ENCODE data around the gene CRX.
"Not testable (repeated sequence)": the region's sequence is repeated elsewhere in the genome, so short reads cannot be mapped to it uniquely, and the experiment has no call there.

CRX gene

GRCh38 chr19:47848823-47849473 is 27.2 kb downstream of the CRX start:
- peak; percentile 67 for DNase-seq
- no peak overlapping the region for H3K27ac Mint-ChIP-seq
- peaks cover 53% of the 10 kb centered on the region for H3K27me3 Mint-ChIP-seq (ENCODE audit: low read depth, poor library complexity)

GRCh38 chr19:47853003-47853402 is 31.3 kb downstream of the CRX start:
- Mint-ChIP-seq H3K4me1 (peaks cover 17% of the 10 kb centered on the region), H3K36me3 (ENCODE audit: low read depth) (no peaks in the 10 kb centered on the region), H3K4me3 (no peak overlapping the region), H3K27ac (no peak overlapping the region), H3K9me3 (no peaks in the 10 kb centered on the region), H3K27me3 (ENCODE audit: low read depth, poor library complexity) (peaks cover 55% of the 10 kb centered on the region)
- no peak for TF ChIP-seq CTCF (IDR thresholded peaks at IDR 0.05)
- no peak for DNase-seq

More at GRCh38 chr19:47848823-47849473, 27.2 kb downstream of the CRX start:
- H3K4me3 Mint-ChIP-seq = peak overlapping the region; percentile 23
- H3K4me1 Mint-ChIP-seq = peaks cover 20% of the 10 kb centered on the region
- H3K36me3 Mint-ChIP-seq (ENCODE audit: low read depth) = no peaks in the 10 kb centered on the region
- peak; percentile 69 for TF ChIP-seq CTCF (IDR thresholded peaks at IDR 0.05)
- H3K9me3 Mint-ChIP-seq = no peaks in the 10 kb centered on the region

- H3K4me1 Mint-ChIP-seq = peaks cover 6% of the 10 kb centered on the region
- H3K9me3 Mint-ChIP-seq = no peaks in the 10 kb centered on the region
- no peak for TF ChIP-seq CTCF (IDR thresholded peaks at IDR 0.05)
- no peak overlapping the region for H3K27ac Mint-ChIP-seq
- no peak for DNase-seq
- peaks cover 42% of the 10 kb centered on the region for H3K27me3 Mint-ChIP-seq (ENCODE audit: low read depth, poor library complexity)
- no peak overlapping the region for H3K4me3 Mint-ChIP-seq
- no peaks in the 10 kb centered on the region for H3K36me3 Mint-ChIP-seq (ENCODE audit: low read depth)
Measured at GRCh38 chr19:47854459-47854858, 32.7 kb downstream of the CRX start.

- H3K27ac Mint-ChIP-seq; H3K36me3 Mint-ChIP-seq (ENCODE audit: low read depth); H3K4me1 Mint-ChIP-seq; H3K4me3 Mint-ChIP-seq; DNase-seq; H3K9me3 Mint-ChIP-seq: not testable (repeated sequence)
- H3K27me3 Mint-ChIP-seq (ENCODE audit: low read depth, poor library complexity) = peaks cover 16% of the 10 kb centered on the region
Measured at GRCh38 chr19:47858231-47858630, 36.5 kb downstream of the CRX start.

- H3K4me3 Mint-ChIP-seq; H3K36me3 Mint-ChIP-seq (ENCODE audit: low read depth); H3K27ac Mint-ChIP-seq; H3K4me1 Mint-ChIP-seq; DNase-seq; H3K9me3 Mint-ChIP-seq: not testable (repeated sequence)
- peaks cover 14% of the 10 kb centered on the region for H3K27me3 Mint-ChIP-seq (ENCODE audit: low read depth, poor library complexity)
Measured at GRCh38 chr19:47858646-47859285, 37.0 kb downstream of the CRX start, which contains the start of gene TPRX2. Gene TPRX2 (plus strand): TSS chr19:47859235. CDS start chr19:47859247, 12 bp downstream.

- DNase-seq; H3K36me3 Mint-ChIP-seq (ENCODE audit: low read depth); H3K9me3 Mint-ChIP-seq; H3K4me3 Mint-ChIP-seq; H3K4me1 Mint-ChIP-seq; H3K27ac Mint-ChIP-seq: not testable (repeated sequence)
- H3K27me3 Mint-ChIP-seq (ENCODE audit: low read depth, poor library complexity) = peaks cover 13% of the 10 kb centered on the region
Measured at GRCh38 chr19:47859838-47860237, 38.1 kb downstream of the CRX start.

- H3K9me3 Mint-ChIP-seq = peaks cover 8% of the 10 kb centered on the region
- TF ChIP-seq CTCF (IDR thresholded peaks at IDR 0.05) = no peak
- peaks cover 7% of the 10 kb centered on the region for H3K4me1 Mint-ChIP-seq
- no peak overlapping the region for H3K4me3 Mint-ChIP-seq
- no peak overlapping the region for H3K27ac Mint-ChIP-seq
- H3K27me3 Mint-ChIP-seq (ENCODE audit: low read depth, poor library complexity) = peaks cover 12% of the 10 kb centered on the region
- no peaks in the 10 kb centered on the region for H3K36me3 Mint-ChIP-seq (ENCODE audit: low read depth)
- no peak for DNase-seq
Measured at GRCh38 chr19:47860602-47861297, 39.0 kb downstream of the CRX start.

Measured in nephron progenitor cell (in vitro differentiated cells).